GM12891 (cell line): ENCODE data around the gene ACP3.

ENCODE experiments used
- POLR2A ChIP-seq: IDR thresholded peaks from 2 replicates; pipeline ENCODE4 v1.6.1; 2011; ENCODE audit warnings: low read depth, low read length, control low read depth
- POLR2AphosphoS5 ChIP-seq: IDR thresholded peaks from 2 replicates; pipeline ENCODE4 v1.6.1; 2011; ENCODE audit warnings: low read depth, low read length, control low read depth
- POU2F2 ChIP-seq: IDR thresholded peaks from 2 replicates; pipeline ENCODE4 v1.6.1; 2011; ENCODE audit warnings: low read depth, mild to moderate bottlenecking, control low read depth, low read length, moderate library complexity
- SPI1 ChIP-seq: IDR thresholded peaks from 2 replicates; pipeline ENCODE4 v1.6.1; 2011; ENCODE audit warnings: low read depth, low read length, control low read depth
- TAF1 ChIP-seq: IDR thresholded peaks from 2 replicates; pipeline ENCODE4 v1.6.1; 2011; ENCODE audit warnings: low read depth, low read length, control low read depth

GRCh38 chr3:132368515-132368914, 51.3 kb downstream of the ACP3 start:
- no peak for TF ChIP-seq TAF1
- TF ChIP-seq POLR2A, result no peak
- TF ChIP-seq SPI1, result no peak
- TF ChIP-seq POU2F2, result no peak
- TF ChIP-seq POLR2AphosphoS5, result no peak
